Anterior cingulate cortex (tissue), 58 donors: ENCODE results near the gene SOX14.

ENCODE experiments used
- DNase-seq, 58 donors: peaks; one replicate each; lab custom pipeline; 2025; lab: John Stamatoyannopoulos, UW

Gene SOX14

DNA sequence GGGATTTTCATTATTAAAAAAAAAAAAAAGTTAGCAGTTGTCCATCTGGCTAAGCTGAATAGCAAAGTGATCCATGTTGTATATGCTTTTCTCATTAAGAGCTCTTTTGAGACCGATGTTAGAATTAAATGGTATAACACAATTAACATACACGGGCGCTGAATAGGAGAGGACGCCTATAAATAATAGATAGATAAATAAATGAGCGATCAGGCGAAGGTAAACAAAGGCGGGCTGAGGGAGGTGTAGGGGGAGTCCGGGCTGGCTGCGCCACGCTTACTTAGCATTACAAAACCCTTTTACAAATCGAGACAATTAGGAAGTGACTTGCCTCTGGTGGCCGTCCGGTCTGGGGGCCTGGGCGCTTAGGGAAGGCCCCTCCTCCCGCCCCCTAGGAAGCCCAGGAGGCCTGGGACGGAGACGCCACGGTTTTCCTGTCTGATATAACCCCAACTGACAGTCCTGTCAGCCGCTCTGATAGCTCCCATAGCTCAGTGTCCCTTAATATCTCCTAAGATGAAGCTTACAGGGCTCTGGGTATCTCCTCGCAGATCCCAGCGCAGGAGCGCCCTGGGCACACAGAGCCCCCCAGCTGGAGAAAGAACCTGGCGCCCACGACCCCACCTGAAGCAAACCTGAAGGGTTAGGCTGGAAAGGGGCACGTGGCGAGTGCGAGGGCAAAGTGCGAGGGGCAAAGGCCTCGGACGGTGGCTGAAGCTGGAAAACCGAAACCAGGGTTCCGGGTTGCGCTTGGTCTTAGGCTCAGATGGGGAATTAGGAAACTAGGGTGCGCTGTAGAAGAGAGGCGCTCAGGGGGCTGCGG, 3.6 kb downstream of the SOX14 start:
- no peak for DNase-seq

DNA sequence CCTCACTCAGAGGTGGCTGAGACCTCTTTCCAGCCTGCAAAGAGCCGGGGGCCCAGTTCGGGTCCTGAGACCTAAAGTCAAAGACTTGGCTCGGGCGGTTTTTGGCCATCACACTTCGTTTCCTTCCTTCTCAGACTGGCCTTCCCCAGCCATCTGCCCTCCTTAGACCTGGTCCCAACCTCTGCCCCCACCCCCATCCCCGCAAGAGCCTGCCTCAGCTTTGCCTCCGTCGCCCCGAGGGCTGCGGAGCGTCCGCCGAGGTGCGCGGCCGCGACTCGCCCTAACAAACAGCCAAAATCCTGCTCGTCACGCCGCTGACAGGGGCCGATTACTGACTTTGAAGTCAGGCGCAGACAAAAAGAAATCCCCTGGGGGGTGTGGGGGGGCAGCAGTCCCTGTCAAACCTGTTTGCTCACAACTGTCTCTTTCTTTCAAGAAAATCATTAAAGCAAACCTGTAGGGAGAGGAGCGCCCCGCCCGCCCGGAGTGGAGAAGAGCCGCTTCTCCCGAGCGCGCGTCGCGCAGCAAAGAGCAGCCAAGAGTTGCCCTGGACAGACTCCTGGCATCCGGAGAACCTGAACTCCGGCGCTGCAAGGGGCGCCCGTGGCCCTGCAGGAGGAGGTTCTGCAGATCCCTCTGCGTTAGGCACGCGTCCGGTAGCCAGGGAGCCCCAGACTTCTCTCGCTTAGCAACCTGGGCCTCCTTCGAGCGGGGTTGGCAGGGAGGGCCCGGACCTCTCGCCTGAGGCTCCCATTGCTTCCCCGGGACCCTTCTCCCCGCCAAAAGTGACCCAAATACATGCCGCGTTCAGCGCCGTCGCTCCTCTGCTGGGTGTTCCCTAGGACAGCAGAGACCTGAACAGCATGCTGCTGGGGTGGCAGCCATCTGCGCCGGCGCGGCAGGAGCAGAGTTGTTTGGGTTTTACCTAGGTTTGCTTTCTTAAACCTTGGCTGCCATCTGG, 4.5 kb downstream of the SOX14 start:
- no peak for DNase-seq

DNA sequence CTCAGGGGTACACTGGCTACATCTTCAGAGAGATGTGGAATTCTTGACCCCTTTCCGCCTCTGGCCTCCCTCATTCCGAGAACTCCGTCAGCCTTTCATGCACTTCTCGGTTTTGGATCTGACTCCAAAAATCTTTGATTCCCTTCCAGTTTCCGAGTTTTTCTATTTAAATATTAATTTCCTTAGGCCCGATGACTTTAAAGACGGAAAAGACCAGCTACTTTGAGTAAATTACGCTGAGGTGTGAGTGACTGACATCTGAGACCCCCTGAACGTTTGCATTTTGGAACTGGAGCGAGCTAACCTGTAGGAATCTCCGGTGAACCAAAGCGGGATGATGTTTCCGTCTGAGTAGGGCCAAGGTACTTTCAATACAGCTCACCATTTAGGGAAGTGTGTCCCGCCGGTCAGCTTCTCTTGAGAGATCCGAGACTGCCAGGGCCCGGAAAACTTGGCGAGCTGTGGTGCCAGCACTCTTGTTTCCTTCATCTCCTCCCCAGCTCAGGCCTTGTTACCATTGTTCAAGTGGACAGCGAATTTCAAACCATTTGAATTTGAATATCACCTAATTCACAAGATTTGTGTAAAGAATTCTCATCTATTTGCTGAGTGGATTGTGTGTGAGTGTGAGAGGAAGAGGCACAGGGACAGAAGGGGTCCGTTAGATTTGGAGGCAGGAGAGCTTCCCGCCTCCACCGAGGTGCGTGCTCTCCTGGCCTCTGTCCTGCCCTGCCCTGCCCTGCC, 5.4 kb downstream of the SOX14 start:
- no peak for DNase-seq

DNA sequence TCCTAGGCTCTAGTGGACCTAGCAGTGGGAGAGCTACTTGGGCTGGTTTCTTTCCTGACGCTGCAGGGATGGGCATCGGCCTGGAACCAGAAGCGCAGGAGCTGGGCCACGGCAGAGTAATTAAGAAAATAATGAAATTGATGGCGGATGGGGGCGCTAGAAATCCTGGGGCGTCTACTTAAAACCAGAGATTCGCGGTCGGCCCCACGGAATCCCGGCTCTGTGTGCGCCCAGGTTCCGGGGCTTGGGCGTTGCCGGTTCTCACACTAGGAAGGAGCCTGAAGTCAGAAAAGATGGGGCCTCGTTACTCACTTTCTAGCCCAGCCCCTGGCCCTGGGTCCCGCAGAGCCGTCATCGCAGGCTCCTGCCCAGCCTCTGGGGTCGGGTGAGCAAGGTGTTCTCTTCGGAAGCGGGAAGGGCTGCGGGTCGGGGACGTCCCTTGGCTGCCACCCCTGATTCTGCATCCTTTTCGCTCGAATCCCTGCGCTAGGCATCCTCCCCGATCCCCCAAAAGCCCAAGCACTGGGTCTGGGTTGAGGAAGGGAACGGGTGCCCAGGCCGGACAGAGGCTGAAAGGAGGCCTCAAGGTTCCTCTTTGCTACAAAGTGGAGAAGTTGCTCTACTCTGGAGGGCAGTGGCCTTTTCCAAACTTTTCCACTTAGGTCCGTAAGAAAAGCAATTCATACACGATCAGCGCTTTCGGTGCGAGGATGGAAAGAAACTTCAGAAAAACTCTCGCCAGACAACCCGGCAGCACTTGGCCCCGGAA, 6.1 kb downstream of the SOX14 start:
- DNase-seq: no peak

DNA sequence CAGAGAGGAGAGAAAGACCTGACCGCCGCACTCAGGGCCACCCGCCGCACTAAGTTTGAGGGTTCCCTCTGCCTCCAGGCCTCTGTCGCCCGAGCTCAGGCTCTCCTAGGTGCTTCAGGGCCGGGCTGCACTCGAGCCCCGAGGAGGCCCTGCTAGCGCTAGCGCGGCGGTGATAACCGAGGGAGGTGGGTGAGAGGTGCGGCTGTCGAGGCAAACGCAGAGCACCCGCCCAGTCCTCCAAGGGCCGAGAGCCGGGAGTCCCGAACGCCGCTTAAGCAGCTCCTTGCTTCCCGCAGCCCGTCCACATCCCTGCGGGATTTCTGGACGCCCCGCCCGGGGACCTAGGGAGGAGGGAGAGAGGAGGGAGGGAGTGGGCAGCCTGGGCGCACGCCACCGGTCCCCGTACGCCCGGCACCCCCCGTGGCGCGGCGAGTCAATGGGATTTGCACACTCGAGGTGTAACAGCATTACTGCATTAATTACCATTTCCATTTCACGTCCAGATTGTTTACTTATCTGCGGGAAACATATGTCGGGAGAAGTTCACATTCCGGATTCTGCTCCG, 6.8 kb downstream of the SOX14 start:
- no peak for DNase-seq

DNA sequence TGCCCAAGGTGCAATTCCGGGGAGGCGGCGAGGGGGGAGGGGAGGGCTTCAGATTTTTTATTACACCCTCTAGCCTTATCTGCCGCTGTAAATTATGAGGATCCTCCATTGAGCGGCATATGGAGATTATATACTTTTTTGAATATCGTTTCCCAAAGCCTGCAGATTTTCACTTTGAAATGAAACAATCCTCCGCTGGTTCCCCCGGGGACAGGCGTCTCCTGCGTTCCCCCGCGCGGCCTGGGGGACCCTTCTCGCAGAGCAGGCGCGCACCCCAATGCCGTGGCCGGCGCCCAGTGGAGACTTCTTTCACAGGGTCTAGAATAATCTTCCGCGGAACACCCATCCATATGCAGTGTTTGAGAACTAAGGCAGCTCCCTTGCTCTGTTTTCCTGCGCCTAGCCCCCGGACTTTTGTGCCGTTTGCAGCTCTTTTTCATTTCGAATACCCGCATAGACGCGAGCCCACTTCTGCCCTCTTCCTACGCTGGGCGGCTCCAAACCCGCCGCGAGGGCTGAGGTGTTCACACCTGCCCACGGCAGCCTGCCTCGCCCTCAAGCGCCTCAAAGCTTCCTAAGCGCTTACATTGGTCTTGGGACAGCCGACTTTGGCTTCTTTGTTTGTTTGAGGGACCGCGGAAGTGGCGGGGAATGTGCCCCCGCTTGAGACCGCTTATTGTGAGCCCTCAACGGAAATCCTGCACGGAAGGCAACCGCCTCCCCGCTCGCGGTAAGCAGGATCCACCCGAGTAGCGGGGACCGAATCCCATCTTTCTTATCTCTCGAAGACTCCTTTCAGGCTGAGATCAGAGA, 7.5 kb downstream of the SOX14 start:
- DNase-seq: no peak

DNA sequence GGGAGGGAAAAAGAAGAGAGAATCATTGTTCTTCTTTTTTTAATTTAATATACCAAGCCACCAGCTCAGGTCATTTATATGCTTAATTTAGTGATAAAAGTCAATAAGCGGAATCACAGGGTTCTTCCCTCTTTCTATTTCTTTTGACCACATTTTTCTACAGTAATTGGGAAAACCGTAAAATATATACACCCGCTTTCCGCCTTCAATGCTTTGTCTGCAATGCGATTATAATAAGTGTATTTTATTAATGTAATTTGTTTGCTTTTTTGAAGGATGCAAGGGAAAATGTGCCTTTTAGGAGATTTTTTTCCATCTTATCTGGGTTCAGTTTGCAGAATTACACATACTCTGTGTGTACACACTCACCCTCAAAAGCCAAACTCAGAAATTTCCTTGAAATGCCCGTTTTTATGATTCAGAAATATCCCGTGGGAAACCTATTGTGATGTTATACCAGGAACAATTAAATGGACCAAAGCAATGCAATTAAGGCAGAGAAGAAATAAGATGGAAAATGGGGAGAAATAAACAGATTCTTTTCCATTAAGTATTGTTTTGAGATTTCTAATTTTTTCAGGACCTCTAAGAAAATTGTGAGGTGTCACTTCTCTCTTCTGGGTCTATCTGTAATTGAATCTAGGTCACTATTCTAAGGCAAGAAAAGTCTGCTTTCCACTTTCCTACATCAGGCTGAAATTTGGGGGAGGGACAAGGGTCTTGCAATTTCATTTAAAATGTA, 8.3 kb downstream of the SOX14 start:
- no peak for DNase-seq

DNA sequence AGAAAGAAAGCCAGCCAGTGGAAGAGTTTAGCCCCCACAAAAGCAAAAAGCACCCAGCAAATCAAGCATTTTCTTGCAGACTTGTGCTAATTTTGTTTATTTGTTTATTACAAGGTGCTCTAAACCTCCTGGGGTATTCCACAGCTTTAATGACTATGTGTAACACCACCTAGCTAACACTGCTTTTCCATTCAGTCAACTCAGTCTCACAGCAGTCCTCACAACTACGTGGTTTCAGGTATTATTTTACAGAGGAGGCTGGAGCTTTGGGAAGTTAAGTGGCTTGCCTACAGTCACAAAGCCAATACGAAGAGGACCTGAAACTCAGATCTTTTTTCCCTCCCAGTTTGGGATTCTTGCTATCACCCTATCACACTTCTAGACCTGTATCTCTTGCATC, 14.8 kb downstream of the SOX14 start:
- DNase-seq: no peak

DNA sequence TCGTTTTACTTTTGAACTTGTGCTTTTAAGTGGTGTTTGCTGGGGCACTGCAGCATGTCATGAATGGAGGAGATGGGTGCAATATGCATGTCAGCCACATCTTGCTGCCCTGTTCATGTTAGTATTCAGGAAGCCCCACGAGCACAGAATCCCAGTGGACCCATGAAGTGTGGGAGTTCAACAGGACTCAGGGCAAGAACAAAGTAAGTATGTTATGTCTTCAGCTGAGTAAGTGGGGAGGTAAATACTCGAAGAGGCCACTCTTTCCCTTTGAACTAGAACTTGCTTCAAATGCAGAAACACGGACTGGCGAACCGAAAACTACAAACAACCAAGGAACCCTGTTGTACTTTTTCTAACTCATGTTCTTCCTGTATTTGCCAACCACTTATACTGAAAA, 23.4 kb downstream of the SOX14 start:
- no peak for DNase-seq

DNA sequence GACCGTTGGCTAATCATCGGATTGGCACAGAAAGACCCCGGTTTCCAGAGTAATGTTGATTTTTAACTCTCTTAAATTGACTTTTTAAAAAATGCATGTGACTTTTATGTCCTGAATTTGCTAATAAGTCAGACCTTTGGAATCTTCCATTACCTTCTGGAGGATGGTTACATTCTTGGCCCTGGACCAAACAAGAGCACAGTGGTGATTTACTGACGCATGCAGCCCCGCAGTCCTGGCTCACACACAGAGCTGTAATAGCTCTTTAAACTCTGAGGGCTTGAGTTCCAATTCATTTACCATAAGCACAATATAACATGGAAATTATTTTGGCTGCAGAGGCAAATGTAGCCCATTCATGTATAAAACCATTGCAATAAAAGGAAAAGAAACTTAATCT, 25.1 kb downstream of the SOX14 start:
- DNase-seq: peak in 1 of 58 donors; percentile 6

DNA sequence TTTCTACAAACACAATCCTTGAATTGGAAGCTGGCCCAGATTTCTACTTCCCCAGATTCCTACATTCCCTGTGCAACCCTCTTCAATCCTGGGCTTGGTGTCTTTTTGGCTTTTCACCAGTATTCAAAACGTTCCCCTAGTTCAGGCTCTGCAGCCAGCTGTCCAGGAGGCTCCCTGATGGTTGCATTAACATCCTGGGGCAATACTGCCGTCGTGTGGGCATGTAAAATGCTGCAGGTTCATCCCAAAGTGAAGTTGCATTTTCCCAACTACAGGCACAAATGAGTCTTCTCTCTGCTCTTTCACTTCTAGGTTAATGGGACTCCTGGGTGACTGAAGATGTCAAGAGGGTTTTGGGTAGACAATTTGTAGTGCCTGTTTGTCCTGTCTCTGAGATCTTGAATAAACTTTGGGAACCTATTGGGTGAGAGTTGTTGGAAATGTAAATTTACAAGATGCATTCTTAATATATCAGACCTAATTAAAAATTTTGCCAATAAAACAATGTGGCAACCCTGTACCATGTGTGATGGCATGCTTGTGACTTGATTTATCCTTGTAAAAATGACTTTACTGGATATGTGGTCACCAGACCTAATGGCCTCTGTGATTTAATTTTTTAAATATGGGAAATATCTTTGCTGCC, 28.6 kb downstream of the SOX14 start:
- DNase-seq: peak in 1 of 58 donors; percentile 3

DNA sequence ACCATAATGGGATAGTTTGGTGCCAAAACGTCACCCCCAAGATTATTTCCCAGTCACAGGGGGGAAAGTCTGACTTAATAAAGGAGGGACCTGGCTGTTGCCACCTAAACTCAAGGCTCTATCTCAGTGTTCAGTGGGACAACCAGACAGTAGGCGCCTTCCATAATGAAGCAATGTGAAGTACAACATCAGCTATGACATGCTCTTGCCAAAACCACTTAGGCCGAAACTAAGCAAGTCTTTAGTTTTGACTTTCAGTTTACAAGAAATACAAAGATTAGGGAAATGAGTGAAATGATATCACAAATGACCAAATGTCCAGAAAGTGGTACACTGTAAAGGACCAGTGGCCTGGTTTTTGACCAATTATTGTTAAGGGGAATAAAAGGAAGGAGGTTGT, 32.9 kb downstream of the SOX14 start:
- DNase-seq: no peak

DNA sequence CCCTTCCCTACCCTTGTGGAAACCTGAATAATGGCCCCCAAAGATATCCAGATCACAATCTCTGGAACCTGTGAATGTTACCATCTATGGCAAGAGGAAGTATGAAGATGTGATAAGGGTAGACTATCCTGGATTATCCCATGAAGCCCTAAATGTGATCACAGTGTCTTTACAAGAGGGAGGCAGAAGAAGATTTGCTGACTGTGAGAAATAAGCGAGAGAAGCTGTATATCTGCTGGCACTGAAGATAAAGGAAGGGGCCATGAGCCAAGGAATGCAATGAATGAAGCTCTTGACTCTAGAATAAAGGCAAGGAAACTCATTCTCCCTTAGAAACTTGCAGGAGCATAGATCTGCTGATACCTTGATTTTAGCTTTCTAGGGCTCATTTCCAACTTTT, 39.1 kb downstream of the SOX14 start:
- no peak for DNase-seq

DNA sequence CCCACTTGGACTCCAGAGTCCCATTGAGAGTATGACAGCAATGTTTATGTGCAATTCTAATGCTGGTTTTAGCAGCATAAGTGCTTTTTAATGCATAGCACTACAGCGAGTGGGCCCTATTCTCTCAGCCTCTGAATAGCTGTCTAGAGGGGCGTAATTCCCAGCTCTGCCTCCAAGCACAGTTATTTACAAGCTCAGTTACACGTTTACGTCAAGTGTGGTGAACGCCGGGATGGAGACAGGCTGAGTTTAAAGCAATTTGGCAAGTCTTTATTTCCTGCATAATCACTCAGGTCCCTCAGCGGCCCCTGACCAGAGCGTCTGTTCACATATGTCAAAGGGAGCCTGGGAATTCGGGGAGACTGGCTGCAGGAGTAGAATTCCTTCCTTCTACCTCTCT, 43.9 kb downstream of the SOX14 start:
- DNase-seq: no peak

DNA sequence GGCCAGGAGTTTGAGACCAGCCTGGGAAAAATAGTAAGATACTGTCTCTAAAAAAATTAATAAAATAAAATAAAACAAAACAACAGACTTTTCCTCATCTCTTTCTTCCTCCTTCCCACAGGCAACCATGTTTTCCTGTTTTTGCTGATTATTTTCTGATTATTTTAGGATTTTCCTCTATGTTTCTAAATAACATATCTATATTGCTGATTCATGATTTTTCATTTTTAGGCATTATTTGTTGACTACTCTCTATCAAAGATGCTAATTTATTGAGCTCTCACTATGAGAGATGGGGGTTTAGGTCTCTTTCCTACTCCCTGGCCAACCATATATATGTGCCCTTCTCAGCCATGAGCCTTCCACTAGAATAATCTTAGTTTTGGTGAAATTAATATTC, 45.4 kb downstream of the SOX14 start:
- DNase-seq: no peak

DNA sequence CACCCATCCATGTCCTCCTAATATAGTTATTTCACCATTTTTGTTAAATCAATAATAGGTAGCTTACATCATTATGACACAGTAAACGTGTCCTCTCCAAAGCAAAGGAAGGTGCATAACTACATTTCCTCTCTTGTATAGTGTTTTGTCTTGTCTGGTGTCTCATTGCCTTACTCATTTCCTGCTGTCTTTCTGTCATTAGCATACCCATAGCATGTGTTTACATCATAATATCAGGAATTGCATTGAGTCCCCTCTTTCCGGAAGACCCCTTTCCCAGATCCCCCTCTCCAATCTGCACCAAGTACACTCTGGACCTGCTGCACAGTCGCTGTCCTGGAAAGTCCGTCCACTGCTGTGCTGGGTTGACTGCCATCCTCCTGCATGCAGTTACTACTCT, 47.9 kb downstream of the SOX14 start:
- DNase-seq: no peak

DNA sequence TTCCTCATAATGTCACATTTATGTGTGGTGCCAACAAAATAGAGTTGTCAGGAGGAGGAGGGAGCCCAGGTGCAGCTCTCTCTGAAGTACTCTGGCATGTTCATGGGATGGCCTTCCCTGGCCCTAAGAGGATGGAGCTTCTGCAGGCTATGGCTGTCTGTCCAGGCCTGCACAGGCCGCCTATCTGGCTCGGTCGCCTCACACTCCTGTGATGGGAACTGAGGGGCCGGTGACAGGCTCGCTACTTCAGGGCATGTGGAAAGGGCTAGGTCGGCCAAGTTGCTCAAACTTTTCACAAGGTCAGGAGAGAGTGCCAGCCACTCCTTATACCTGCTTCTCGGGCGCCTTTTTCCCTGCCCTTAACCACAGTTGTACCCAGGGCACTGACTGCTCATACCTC, 51.1 kb downstream of the SOX14 start:
- DNase-seq: no peak
